ENCODE measurements around the gene HCAR2. TPM values are rescaled to one million over a fixed set of nuclear protein-coding genes. Genes with fewer than 3 reads are reported as not detected.
"Not testable (repeated sequence)": the region's sequence is repeated elsewhere in the genome, so short reads cannot be mapped to it uniquely, and the experiment has no call there.

HCAR2 gene
- total RNA-seq, 2 experiments from 2014 or later, result not detected

- peak; percentile 74 for ATAC-seq
- peak; percentile 81 for DNase-seq
- no peak within 1 kb of the TSS for H3K4me3 Mint-ChIP-seq
- POLR2A ChIA-PET, result no interaction called here
- H3K4me1 Mint-ChIP-seq (ENCODE audit: low read depth), result peaks cover 66% of the 10 kb centered on the region
- peak within 1 kb of the TSS; percentile 70 for H3K27ac Mint-ChIP-seq
- no peaks in the 10 kb centered on the region for H3K9me3 Mint-ChIP-seq (ENCODE audit: insufficient read depth)
- H3K36me3 Mint-ChIP-seq (ENCODE audit: low read depth), result peaks cover 2% of the 10 kb centered on the region
- CTCF ChIA-PET, result interaction anchor here (0.7 kb wide), 1 partner anchor 22 kb away, joined by 5 read pairs; the partner anchor contains the start of gene DENR
- H3K27me3 Mint-ChIP-seq (ENCODE audit: low read depth), result no peaks in the 10 kb centered on the region
Observed at GRCh38 chr12:122730215-122731014, 27.3 kb upstream of the HCAR2 start, which contains the start of gene HCAR1. TSS of gene HCAR1 (minus strand) at chr12:122730844. CDS start at chr12:122730339, 505 bp downstream.

DNA sequence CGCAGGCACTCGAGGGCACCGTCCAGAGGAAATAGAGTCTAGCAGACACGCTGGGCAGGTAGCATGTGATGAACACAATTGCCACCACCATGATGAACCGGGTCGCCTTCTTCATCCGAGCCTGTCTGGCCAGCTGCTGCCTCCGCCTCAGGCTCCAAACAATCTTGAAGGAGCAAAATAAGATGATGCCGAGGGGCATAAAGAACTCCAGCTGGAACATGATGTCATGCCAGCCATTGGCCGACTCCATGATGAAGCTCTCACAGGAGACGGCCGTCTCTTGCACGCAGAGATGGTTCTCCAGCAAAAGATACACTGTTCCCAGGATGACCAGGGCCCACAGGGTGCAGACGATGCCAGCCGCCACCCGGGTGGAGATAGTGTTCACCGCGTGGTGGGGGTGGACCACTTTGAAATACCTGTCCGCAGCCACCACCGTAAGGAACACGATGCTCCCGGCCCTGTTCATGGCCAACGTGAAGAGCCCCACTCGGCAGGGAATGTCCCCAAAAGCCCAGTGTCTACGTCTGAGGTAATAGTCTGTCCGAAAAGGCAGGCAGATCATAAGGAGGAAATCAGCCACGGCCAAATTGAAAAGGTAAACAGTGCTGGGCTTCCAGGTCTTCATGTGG lies 26.5 kb upstream of the HCAR2 start:
- peaks cover 73% of the 10 kb centered on the region for H3K4me1 Mint-ChIP-seq (ENCODE audit: low read depth)

DNA sequence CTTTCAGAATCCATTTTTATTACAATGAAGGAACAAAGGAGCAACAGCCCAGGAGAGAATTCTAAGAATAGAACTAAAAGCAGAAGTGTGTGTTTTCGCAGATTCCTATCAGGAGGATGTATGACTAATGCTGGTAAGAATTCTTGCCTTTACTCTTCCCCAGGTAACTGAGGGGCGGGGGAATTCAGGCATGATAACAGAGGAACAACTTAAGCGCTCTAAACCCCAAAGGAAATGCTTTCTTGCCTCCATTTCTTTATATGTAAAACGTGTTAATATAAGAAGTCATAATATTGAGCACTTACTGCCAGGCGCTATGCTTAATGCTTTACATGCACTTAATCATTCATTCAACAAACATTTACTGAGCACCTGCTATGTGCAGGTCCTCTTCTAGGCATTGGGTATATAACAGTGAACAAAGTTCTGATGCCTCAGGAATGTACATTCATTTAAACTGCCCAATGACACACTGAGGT lies 23.0 kb upstream of the HCAR2 start:
- H3K27ac Mint-ChIP-seq, result peak overlapping the region; percentile 49
- ChIA-PET CTCF (interaction anchor here (1.0 kb wide), 1 partner anchor 68 kb away, joined by 4 read pairs; no protein-coding TSS in a partner anchor), POLR2A (no interaction called here)
- H3K4me3 Mint-ChIP-seq, result no peak overlapping the region
- DNase-seq (no peak), ATAC-seq (peak; percentile 17)
- no peaks in the 10 kb centered on the region for H3K27me3 Mint-ChIP-seq (ENCODE audit: low read depth)
- H3K9me3 Mint-ChIP-seq (ENCODE audit: insufficient read depth), result no peaks in the 10 kb centered on the region
- H3K4me1 Mint-ChIP-seq (ENCODE audit: low read depth), result peaks cover 45% of the 10 kb centered on the region
- H3K36me3 Mint-ChIP-seq (ENCODE audit: low read depth), result no peaks in the 10 kb centered on the region

More for the DNA sequence above, 26.5 kb upstream of the HCAR2 start:
- DNase-seq, result no peak
- Mint-ChIP-seq H3K4me3 (no peak overlapping the region), H3K9me3 (ENCODE audit: insufficient read depth) (no peaks in the 10 kb centered on the region), H3K27me3 (ENCODE audit: low read depth) (no peaks in the 10 kb centered on the region), H3K27ac (peak overlapping the region; percentile 65), H3K36me3 (ENCODE audit: low read depth) (peaks cover 2% of the 10 kb centered on the region)
- ChIA-PET CTCF (no interaction called here), POLR2A (interaction anchor here (0.6 kb wide), 1 partner anchor 849 kb away, joined by 4 read pairs; no protein-coding TSS in a partner anchor)
- no peak for ATAC-seq

DNA sequence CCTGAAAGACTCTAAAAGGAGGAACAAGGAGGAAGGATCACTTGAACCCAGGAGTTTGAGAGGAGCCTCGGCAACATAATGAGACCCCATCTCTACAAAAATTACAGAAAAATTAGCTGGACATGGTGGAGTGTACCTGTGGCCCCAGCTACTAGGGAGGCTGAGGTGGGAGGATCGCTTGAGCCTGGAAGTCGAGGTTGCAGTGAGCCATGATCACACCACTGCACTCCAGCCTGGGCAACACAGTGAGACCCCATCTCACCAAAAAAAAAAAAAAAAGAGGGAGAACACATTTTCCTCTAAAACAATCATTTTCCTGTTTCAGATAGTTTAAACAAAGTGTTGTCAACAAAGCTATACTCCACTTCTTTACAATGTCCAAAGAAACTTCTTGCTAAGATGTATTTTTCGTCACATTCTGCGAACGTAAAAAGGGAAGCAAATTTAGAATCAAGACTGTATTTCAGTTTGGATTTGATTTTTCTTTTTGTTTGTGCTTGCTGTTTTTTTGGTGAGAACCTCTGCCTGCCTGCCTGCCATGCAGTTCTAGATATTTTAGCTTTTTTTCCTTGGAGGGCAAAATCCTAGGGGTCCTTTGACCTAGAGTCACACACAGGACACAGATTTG lies 22.4 kb upstream of the HCAR2 start:
- ChIA-PET POLR2A (interaction anchor here (1.5 kb wide), 1 partner anchor 49 kb away, joined by 3 read pairs; no protein-coding TSS in a partner anchor), CTCF (interaction anchor here (1.6 kb wide), 1 partner anchor 34 kb away, joined by 3 read pairs; no protein-coding TSS in a partner anchor)
- no peak overlapping the region for H3K4me3 Mint-ChIP-seq
- no peaks in the 10 kb centered on the region for H3K27me3 Mint-ChIP-seq (ENCODE audit: low read depth)
- H3K4me1 Mint-ChIP-seq (ENCODE audit: low read depth), result peaks cover 42% of the 10 kb centered on the region
- peak overlapping the region; percentile 25 for H3K27ac Mint-ChIP-seq
- no peak for ATAC-seq
- DNase-seq, result no peak
- no peaks in the 10 kb centered on the region for H3K9me3 Mint-ChIP-seq (ENCODE audit: insufficient read depth)
- no peaks in the 10 kb centered on the region for H3K36me3 Mint-ChIP-seq (ENCODE audit: low read depth)

- Mint-ChIP-seq H3K36me3 (ENCODE audit: low read depth) (no peaks in the 10 kb centered on the region), H3K27me3 (ENCODE audit: low read depth) (no peaks in the 10 kb centered on the region), H3K9me3 (ENCODE audit: insufficient read depth) (no peaks in the 10 kb centered on the region), H3K4me3 (no peak overlapping the region), H3K4me1 (ENCODE audit: low read depth) (peaks cover 36% of the 10 kb centered on the region), H3K27ac (no peak overlapping the region)
- ChIA-PET POLR2A (interaction anchor here (1.5 kb wide), 1 partner anchor 50 kb away, joined by 3 read pairs; no protein-coding TSS in a partner anchor), CTCF (interaction anchor here (1.4 to 1.6 kb wide), 2 partner anchors 17 to 35 kb away, joined by 3 read pairs; no protein-coding TSS in a partner anchor)
- ATAC-seq (no peak), DNase-seq (no peak)
Observed at GRCh38 chr12:122724641-122725243, 21.6 kb upstream of the HCAR2 start.

- Mint-ChIP-seq H3K4me1 (ENCODE audit: low read depth) (peaks cover 26% of the 10 kb centered on the region), H3K9me3 (ENCODE audit: insufficient read depth) (no peaks in the 10 kb centered on the region), H3K36me3 (ENCODE audit: low read depth) (no peaks in the 10 kb centered on the region), H3K4me3 (no peak overlapping the region), H3K27me3 (ENCODE audit: low read depth) (no peaks in the 10 kb centered on the region), H3K27ac (no peak overlapping the region)
- ATAC-seq (no peak), DNase-seq (no peak)
- CTCF ChIA-PET, result interaction anchor here (1.3 kb wide), 1 partner anchor 72 kb away, joined by 3 read pairs; no protein-coding TSS in a partner anchor
- POLR2A ChIA-PET, result no interaction called here
Observed at GRCh38 chr12:122722387-122722786, 19.2 kb upstream of the HCAR2 start.

DNA sequence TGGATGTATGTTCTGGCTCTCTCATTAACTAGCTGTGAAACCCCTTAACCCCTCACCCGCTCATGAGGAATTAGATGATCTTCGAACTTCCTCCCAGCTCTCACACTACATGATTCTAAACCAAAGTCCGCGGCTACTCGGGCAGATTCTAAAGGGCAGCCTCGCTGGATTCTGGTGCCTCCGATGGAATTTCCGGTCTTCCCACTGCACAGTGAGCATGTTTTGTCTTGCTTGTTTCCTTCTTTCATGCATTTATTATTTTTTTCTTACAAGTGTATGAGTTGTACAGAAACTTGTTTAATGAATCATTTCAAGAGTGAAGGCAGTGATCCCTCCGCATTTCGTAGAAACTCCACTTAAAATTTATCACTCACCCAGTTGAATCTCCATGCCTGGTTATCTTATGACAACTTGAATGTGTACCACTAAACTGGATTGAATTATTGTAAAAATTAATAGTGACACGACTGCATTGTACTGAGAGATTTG lies 17.9 kb upstream of the HCAR2 start:
- POLR2A ChIA-PET, result no interaction called here
- Mint-ChIP-seq H3K36me3 (ENCODE audit: low read depth) (no peaks in the 10 kb centered on the region), H3K27ac (no peak overlapping the region), H3K4me3 (no peak overlapping the region), H3K9me3 (ENCODE audit: insufficient read depth) (no peaks in the 10 kb centered on the region), H3K4me1 (ENCODE audit: low read depth) (peaks cover 21% of the 10 kb centered on the region), H3K27me3 (ENCODE audit: low read depth) (no peaks in the 10 kb centered on the region)
- CTCF ChIA-PET, result no interaction called here
- ATAC-seq (no peak), DNase-seq (no peak)

DNA sequence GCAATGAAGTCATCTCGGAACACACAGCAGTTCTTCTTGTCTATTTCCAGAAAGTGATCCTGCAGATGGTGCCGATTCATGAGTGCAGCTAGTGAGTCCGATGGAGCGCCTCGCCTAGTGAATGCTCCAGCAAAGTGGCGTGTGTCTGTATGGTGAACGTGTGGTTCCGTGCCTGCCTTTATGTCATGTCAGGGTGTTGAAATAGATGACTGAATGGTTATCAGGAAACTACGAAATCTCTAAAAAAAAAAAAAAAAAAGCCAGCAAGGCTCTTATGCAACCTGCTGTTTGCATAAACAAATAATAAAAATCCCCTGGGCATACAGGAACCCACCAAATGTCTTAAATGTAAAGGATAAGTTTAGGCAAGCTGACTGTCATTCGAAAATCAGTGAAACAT lies 13.5 kb upstream of the HCAR2 start, which contains the start of gene HCAR3:
Gene HCAR3, minus strand, starts transcription at position 154 of the 400 bp plus-strand sequence. Its CDS starts 74 bp downstream, at position 80.
- H3K27me3 Mint-ChIP-seq (ENCODE audit: low read depth); DNase-seq; POLR2A ChIA-PET; H3K36me3 Mint-ChIP-seq (ENCODE audit: low read depth); CTCF ChIA-PET; H3K27ac Mint-ChIP-seq; H3K4me1 Mint-ChIP-seq (ENCODE audit: low read depth); H3K4me3 Mint-ChIP-seq; H3K9me3 Mint-ChIP-seq (ENCODE audit: insufficient read depth); ATAC-seq: not testable (repeated sequence)

DNA sequence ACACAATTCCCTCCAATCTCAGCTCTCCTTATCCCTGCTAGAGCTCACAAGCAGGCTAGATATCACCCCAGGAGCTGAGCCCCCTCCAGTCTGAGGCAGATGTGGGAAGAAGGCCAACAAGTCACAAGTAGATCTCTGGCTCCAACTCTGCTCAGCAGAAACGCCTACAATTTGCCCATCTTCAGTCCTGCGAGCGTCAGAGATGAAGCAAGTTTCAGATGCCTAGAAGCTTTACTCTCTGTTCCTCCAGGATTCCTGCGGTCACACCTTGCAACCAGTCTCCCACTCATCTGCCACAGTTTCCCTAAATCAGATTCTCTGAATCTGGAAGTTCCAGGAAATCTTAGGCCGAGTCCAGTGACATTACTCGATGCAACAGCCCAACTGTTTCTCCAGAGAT lies 12.1 kb upstream of the HCAR2 start:
- POLR2A ChIA-PET, result interaction anchor here (0.6 kb wide), 1 partner anchor 55 kb away, joined by 3 read pairs; no protein-coding TSS in a partner anchor
- H3K27me3 Mint-ChIP-seq (ENCODE audit: low read depth); H3K36me3 Mint-ChIP-seq (ENCODE audit: low read depth); ATAC-seq; CTCF ChIA-PET; H3K27ac Mint-ChIP-seq; H3K9me3 Mint-ChIP-seq (ENCODE audit: insufficient read depth); DNase-seq; H3K4me3 Mint-ChIP-seq; H3K4me1 Mint-ChIP-seq (ENCODE audit: low read depth): not testable (repeated sequence)

- H3K36me3 Mint-ChIP-seq (ENCODE audit: low read depth); POLR2A ChIA-PET; H3K9me3 Mint-ChIP-seq (ENCODE audit: insufficient read depth); CTCF ChIA-PET; ATAC-seq; DNase-seq; H3K4me1 Mint-ChIP-seq (ENCODE audit: low read depth); H3K4me3 Mint-ChIP-seq; H3K27me3 Mint-ChIP-seq (ENCODE audit: low read depth); H3K27ac Mint-ChIP-seq: not testable (repeated sequence)
Observed at GRCh38 chr12:122713491-122714188, 10.5 kb upstream of the HCAR2 start.

DNA sequence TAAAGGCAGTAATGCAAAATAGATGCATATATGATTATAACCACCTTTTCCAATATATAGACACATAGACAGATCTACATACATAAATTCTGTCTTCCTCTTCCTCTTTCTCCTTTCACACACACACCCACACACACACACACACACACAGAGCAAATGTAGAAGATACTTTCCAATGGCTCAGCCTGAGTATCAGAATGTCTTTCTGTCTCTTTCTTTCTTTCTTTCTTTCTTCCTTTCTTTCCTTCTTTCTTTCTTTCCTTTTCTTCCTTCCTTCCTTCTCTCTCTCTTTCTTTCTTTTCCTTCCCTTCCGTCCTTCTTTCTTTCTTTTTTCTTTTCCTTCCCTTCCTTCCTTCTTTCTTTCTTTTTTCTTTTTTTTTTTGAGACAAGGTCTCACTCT lies 8.1 kb upstream of the HCAR2 start:
- H3K27me3 Mint-ChIP-seq (ENCODE audit: low read depth); CTCF ChIA-PET; DNase-seq; H3K36me3 Mint-ChIP-seq (ENCODE audit: low read depth); ATAC-seq; H3K9me3 Mint-ChIP-seq (ENCODE audit: insufficient read depth); H3K4me1 Mint-ChIP-seq (ENCODE audit: low read depth); POLR2A ChIA-PET; H3K4me3 Mint-ChIP-seq; H3K27ac Mint-ChIP-seq: not testable (repeated sequence)
